Colonic mucosa (tissue), 4 donors: ENCODE measurements around the gene MARCHF10. TPM values are rescaled to one million over a fixed set of nuclear protein-coding genes. Genes with fewer than 3 reads are reported as not detected.
"Not testable (repeated sequence)": the region's sequence is repeated elsewhere in the genome, so short reads cannot be mapped to it uniquely, and the experiment has no call there.

Source experiments
- DNase-seq: peaks from one replicate; pipeline ENCODE4 v3.0.0-alpha.2; 2020
- H3K27ac ChIP-seq: fragments of 200-600 bp; one replicate; pipeline ENCODE4 v1.8.0; 2021
- H3K27me3 ChIP-seq: fragments of 200-600 bp; one replicate; pipeline ENCODE4 v1.8.0; 2021
- H3K36me3 ChIP-seq: fragments of 200-600 bp; one replicate; pipeline ENCODE4 v1.8.0; 2021
- H3K4me1 ChIP-seq: fragments of 200-600 bp; one replicate; pipeline ENCODE4 v1.8.0; 2021; ENCODE audit warnings: mild to moderate bottlenecking
- H3K4me3 ChIP-seq: fragments of 200-600 bp; one replicate; pipeline ENCODE4 v1.8.0; 2021
- H3K9ac ChIP-seq, 2 donors: one replicate each; pipeline ENCODE4 v1.7.0; 2013; ENCODE audit warnings: control low read depth in 2 of 2, low read depth in 2 of 2, low read length in 2 of 2
- H3K9me3 ChIP-seq: fragments of 200-600 bp; one replicate; pipeline ENCODE4 v1.8.0; 2021
- intact Hi-C: fragments of 100-400 bp; cut with DNase I; formaldehyde crosslinking; loops from one replicate; pipeline ENCODE4 v1.14.1; 2022
- total RNA-seq, 2 donors: library from RNA; stranded (reverse); fragmentation: NEBNext Ultra II Directional in 1 of 2; extraction: Animal tissue kit (Norgen Biotek cat#: 25700) in 1 of 2; gene quantifications; one replicate each; pipeline ENCODE4 v1.2.1, GENCODE V29; 2021
- TF ChIP-seq, protein P1 (sequence below): fragments of 200-600 bp; IDR thresholded peaks from one replicate; pipeline ENCODE4 v1.8.0; 2022; ENCODE audit warnings: antibody characterized with exemption, mild to moderate bottlenecking
- donor health status: healthy.
- donor health status: DM: no; HTN: no; CAD: no.
- donor health status: DM: no; HTN: no; CAD: no.

Gene MARCHF10
- total RNA-seq, 2 donors from 2014 or later, result not detected

DNA sequence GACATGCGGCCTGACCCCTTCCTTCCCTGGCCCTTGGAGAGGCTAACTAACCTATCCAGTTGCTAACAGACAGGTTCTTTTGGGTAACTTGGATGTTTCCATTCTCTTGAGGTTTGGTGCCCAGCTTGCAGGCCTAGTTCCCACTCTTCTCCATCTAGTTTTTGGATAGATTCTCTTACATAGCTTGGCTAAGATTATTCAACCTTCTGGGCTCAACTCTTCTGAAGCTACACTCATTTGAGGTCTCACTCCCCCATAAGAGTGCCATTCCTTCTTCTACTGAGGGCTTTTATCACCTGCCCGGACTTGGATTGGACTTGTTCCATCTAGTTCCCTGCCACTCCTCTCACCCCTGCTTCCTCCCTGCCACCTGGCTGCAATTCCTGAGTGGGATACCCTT, 44.1 kb upstream of the MARCHF10 start:
- TF ChIP-seq, protein P1, sequence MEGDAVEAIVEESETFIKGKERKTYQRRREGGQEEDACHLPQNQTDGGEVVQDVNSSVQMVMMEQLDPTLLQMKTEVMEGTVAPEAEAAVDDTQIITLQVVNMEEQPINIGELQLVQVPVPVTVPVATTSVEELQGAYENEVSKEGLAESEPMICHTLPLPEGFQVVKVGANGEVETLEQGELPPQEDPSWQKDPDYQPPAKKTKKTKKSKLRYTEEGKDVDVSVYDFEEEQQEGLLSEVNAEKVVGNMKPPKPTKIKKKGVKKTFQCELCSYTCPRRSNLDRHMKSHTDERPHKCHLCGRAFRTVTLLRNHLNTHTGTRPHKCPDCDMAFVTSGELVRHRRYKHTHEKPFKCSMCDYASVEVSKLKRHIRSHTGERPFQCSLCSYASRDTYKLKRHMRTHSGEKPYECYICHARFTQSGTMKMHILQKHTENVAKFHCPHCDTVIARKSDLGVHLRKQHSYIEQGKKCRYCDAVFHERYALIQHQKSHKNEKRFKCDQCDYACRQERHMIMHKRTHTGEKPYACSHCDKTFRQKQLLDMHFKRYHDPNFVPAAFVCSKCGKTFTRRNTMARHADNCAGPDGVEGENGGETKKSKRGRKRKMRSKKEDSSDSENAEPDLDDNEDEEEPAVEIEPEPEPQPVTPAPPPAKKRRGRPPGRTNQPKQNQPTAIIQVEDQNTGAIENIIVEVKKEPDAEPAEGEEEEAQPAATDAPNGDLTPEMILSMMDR, result no peak
- intact Hi-C loops, result no loop called here
- no peak for DNase-seq
- no peak overlapping the region for H3K4me3 ChIP-seq
- H3K4me1 ChIP-seq, result no peaks in the 10 kb centered on the region
- no peak overlapping the region for H3K27ac ChIP-seq
- H3K9me3 ChIP-seq, result no peaks in the 10 kb centered on the region
- H3K27me3 ChIP-seq, result no peaks in the 10 kb centered on the region
- no peaks in the 10 kb centered on the region for H3K36me3 ChIP-seq
- H3K9ac ChIP-seq, result no peak overlapping the region

DNA sequence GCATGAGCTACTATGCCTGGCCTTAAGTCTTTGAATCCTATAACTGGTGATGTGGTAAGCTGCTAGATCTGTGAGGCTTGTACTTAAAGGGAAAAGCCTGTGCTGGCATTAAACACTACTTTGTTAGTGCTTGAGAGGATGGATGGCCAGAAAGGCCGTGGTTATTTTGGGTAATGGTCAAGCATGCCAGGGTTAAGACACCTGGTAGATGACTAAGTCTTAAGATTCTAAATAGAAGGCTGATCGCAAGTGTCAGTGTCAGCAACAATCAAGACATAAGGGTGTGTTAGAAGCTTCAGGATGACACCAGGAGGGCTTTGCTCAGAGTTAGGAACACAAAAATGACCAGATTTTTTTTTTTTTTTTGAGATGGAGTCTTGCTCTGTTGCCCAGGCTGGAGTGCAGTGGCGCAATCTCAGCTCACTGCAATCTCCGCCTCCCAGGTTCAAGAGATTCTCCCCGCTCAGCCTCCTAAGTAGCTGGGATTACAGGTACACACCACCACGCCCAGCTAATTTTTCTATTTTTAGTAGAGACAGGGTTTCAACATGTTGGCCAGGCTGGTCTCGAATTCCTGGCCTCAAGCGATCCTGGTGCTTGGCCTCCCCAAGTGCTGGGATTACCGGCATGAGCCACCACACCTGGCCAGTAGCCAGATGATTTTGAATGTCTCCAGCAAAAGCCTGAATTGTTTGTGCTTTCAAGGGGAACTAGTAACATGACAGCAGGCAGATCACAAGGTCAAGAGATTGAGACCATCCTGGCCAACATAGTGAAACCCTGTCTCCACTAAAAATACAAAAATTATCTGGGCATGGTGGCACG, 41.7 kb upstream of the MARCHF10 start:
- H3K36me3 ChIP-seq, H3K9me3 ChIP-seq, intact Hi-C loops, H3K27me3 ChIP-seq, H3K4me3 ChIP-seq, DNase-seq, H3K27ac ChIP-seq, H3K9ac ChIP-seq, H3K4me1 ChIP-seq: not testable (repeated sequence)

- DNase-seq, result no peak
- Histone ChIP-seq H3K36me3 (no peaks in the 10 kb centered on the region), H3K4me3 (no peak overlapping the region), H3K27ac (no peak overlapping the region), H3K9ac (no peak overlapping the region), H3K9me3 (no peaks in the 10 kb centered on the region), H3K27me3 (no peaks in the 10 kb centered on the region), H3K4me1 (no peaks in the 10 kb centered on the region)
- TF ChIP-seq, protein P1, result no peak
- intact Hi-C loops, result no loop called here
These were observed 40.2 kb upstream of the MARCHF10 start for GRCh38 chr17:62848334-62848733.

GRCh38 chr17:62847426-62847825, 39.3 kb upstream of the MARCHF10 start:
- H3K36me3 ChIP-seq, result no peaks in the 10 kb centered on the region
- H3K4me1 ChIP-seq, result no peaks in the 10 kb centered on the region
- no peak overlapping the region for H3K27ac ChIP-seq
- no peaks in the 10 kb centered on the region for H3K9me3 ChIP-seq
- H3K27me3 ChIP-seq, result no peaks in the 10 kb centered on the region
- no peak for DNase-seq
- no peak overlapping the region for H3K4me3 ChIP-seq
- H3K9ac ChIP-seq, result no peak overlapping the region
- TF ChIP-seq, protein P1, result no peak
- intact Hi-C loops, result no loop called here

GRCh38 chr17:62840871-62841270, 32.8 kb upstream of the MARCHF10 start:
- Histone ChIP-seq H3K9me3 (no peaks in the 10 kb centered on the region), H3K4me3 (no peak overlapping the region), H3K36me3 (no peaks in the 10 kb centered on the region), H3K27ac (no peak overlapping the region), H3K27me3 (no peaks in the 10 kb centered on the region), H3K9ac (no peak overlapping the region), H3K4me1 (no peaks in the 10 kb centered on the region)
- TF ChIP-seq, protein P1, result no peak
- intact Hi-C loops, result no loop called here
- no peak for DNase-seq

GRCh38 chr17:62833816-62834215, 25.7 kb upstream of the MARCHF10 start:
- intact Hi-C loops, H3K27me3 ChIP-seq, H3K4me1 ChIP-seq, H3K9ac ChIP-seq, H3K27ac ChIP-seq, H3K36me3 ChIP-seq, H3K4me3 ChIP-seq, DNase-seq, H3K9me3 ChIP-seq: not testable (repeated sequence)
